ENCODE measurements around the gene ZNF281.
"Not testable (repeated sequence)": the region's sequence is repeated elsewhere in the genome, so short reads cannot be mapped to it uniquely, and the experiment has no call there.

ZNF281 gene

GRCh38 chr1:200415789-200416593 lies 6.2 kb upstream of the ZNF281 start:
- Histone ChIP-seq H3F3A (ENCODE audit: insufficient read depth, low read length) (peaks cover 12% of the 10 kb centered on the region), H3K27me3 (replicated peaks; ENCODE audit: insufficient read depth, low read length) (no peaks in the 10 kb centered on the region), H3K9me2 (replicated peaks; ENCODE audit: insufficient read depth, low read length) (no peaks in the 10 kb centered on the region), H4K20me1 (ENCODE audit: insufficient read depth, low read length) (no peaks in the 10 kb centered on the region), H3K79me2 (ENCODE audit: low read length) (no peaks in the 10 kb centered on the region), H3K4me1 (ENCODE audit: low read length) (peaks cover 19% of the 10 kb centered on the region), H2AFZ (ENCODE audit: low read length) (peak overlapping the region; percentile 12), H3K27ac (ENCODE audit: low read length) (peak overlapping the region; percentile 46; the same call in 1 of the 2 replicates), H3K4me2 (ENCODE audit: low read depth, low read length) (peak overlapping the region; percentile 53), H3K9ac (ENCODE audit: low read length) (no peak overlapping the region), H3K4me3 (ENCODE audit: low read length) (no peak overlapping the region), H3K36me3 (replicated peaks; ENCODE audit: insufficient read depth, low read length) (no peaks in the 10 kb centered on the region), H3K9me3 (replicated peaks; ENCODE audit: insufficient read depth, low read length) (no peaks in the 10 kb centered on the region)
- DNase-seq = peak; percentile 40
- TF ChIP-seq EZH2phosphoT487 (IDR thresholded peaks at IDR 0.05; ENCODE audit: low read length) (no peak), CTCF (IDR thresholded peaks at IDR 0.05; ENCODE audit: low read length) (no peak), EZH2 (optimal IDR thresholded peaks at IDR 0.05; ENCODE audit: low read depth, low read length) (no peak)

- Histone ChIP-seq H3K9ac (ENCODE audit: low read length) (no peak overlapping the region), H4K20me1 (ENCODE audit: insufficient read depth, low read length) (no peaks in the 10 kb centered on the region), H3K36me3 (replicated peaks; ENCODE audit: insufficient read depth, low read length) (no peaks in the 10 kb centered on the region), H3K4me3 (ENCODE audit: low read length) (no peak overlapping the region), H3K4me2 (ENCODE audit: low read depth, low read length) (peak overlapping the region; percentile 53), H3K27ac (ENCODE audit: low read length) (peak overlapping the region; percentile 46; the same call in 1 of the 2 replicates), H3K4me1 (ENCODE audit: low read length) (peaks cover 23% of the 10 kb centered on the region), H3K79me2 (ENCODE audit: low read length) (no peaks in the 10 kb centered on the region), H3K27me3 (replicated peaks; ENCODE audit: insufficient read depth, low read length) (no peaks in the 10 kb centered on the region), H3F3A (ENCODE audit: insufficient read depth, low read length) (peaks cover 19% of the 10 kb centered on the region), H3K9me2 (replicated peaks; ENCODE audit: insufficient read depth, low read length) (no peaks in the 10 kb centered on the region), H2AFZ (ENCODE audit: low read length) (peak overlapping the region; percentile 12; the same call in 1 of the 2 replicates), H3K9me3 (replicated peaks; ENCODE audit: insufficient read depth, low read length) (no peaks in the 10 kb centered on the region)
- peak; percentile 52 for DNase-seq
- no peak for TF ChIP-seq EZH2 (optimal IDR thresholded peaks at IDR 0.05; ENCODE audit: low read depth, low read length)
- TF ChIP-seq CTCF (IDR thresholded peaks at IDR 0.05; ENCODE audit: low read length) = no peak
- TF ChIP-seq EZH2phosphoT487 (IDR thresholded peaks at IDR 0.05; ENCODE audit: low read length) = no peak
These were observed 5.4 kb upstream of the ZNF281 start for GRCh38 chr1:200415227-200415626.

GRCh38 chr1:200414657-200415056 lies 4.8 kb upstream of the ZNF281 start:
- H4K20me1 ChIP-seq (ENCODE audit: insufficient read depth, low read length) = no peaks in the 10 kb centered on the region
- TF ChIP-seq EZH2phosphoT487 (IDR thresholded peaks at IDR 0.05; ENCODE audit: low read length) = no peak
- TF ChIP-seq EZH2 (optimal IDR thresholded peaks at IDR 0.05; ENCODE audit: low read depth, low read length) = no peak
- no peak for TF ChIP-seq CTCF (IDR thresholded peaks at IDR 0.05; ENCODE audit: low read length)
- no peak overlapping the region for H3K4me3 ChIP-seq (ENCODE audit: low read length)
- no peaks in the 10 kb centered on the region for H3K36me3 ChIP-seq (replicated peaks; ENCODE audit: insufficient read depth, low read length)
- H3K9me3 ChIP-seq (replicated peaks; ENCODE audit: insufficient read depth, low read length) = no peaks in the 10 kb centered on the region
- no peak overlapping the region for H3K9ac ChIP-seq (ENCODE audit: low read length)
- no peak overlapping the region for H3K27ac ChIP-seq (ENCODE audit: low read length)
- H3K79me2 ChIP-seq (ENCODE audit: low read length) = peaks cover 1% of the 10 kb centered on the region
- no peak for DNase-seq
- H3F3A ChIP-seq (ENCODE audit: insufficient read depth, low read length) = peaks cover 21% of the 10 kb centered on the region
- H3K4me2 ChIP-seq (ENCODE audit: low read depth, low read length) = no peak overlapping the region
- H2AFZ ChIP-seq (ENCODE audit: low read length) = no peak overlapping the region
- no peaks in the 10 kb centered on the region for H3K9me2 ChIP-seq (replicated peaks; ENCODE audit: insufficient read depth, low read length)
- H3K4me1 ChIP-seq (ENCODE audit: low read length) = peaks cover 23% of the 10 kb centered on the region
- H3K27me3 ChIP-seq (replicated peaks; ENCODE audit: insufficient read depth, low read length) = no peaks in the 10 kb centered on the region

GRCh38 chr1:200413766-200414165 lies 3.9 kb upstream of the ZNF281 start:
- Histone ChIP-seq H3F3A (ENCODE audit: insufficient read depth, low read length) (peaks cover 21% of the 10 kb centered on the region), H3K4me1 (ENCODE audit: low read length) (peaks cover 26% of the 10 kb centered on the region), H3K79me2 (ENCODE audit: low read length) (peaks cover 10% of the 10 kb centered on the region)
- not testable (repeated sequence) for H3K27ac ChIP-seq (ENCODE audit: low read length); H3K9me3 ChIP-seq (replicated peaks; ENCODE audit: insufficient read depth, low read length); H3K9me2 ChIP-seq (replicated peaks; ENCODE audit: insufficient read depth, low read length); H4K20me1 ChIP-seq (ENCODE audit: insufficient read depth, low read length); H3K27me3 ChIP-seq (replicated peaks; ENCODE audit: insufficient read depth, low read length); H3K36me3 ChIP-seq (replicated peaks; ENCODE audit: insufficient read depth, low read length); DNase-seq; H3K4me2 ChIP-seq (ENCODE audit: low read depth, low read length); H3K9ac ChIP-seq (ENCODE audit: low read length); H2AFZ ChIP-seq (ENCODE audit: low read length); H3K4me3 ChIP-seq (ENCODE audit: low read length)

Data from MM.1S (cell line).